ENCODE data around the gene HAVCR1. TPM values are rescaled to one million over a fixed set of nuclear protein-coding genes. Genes with fewer than 3 reads are reported as not detected.

Gene HAVCR1
- polyA plus RNA-seq, 1 donor (not counting 4 experiments of a cell fraction or from before 2014, with no cell fraction given): not detected

DNA sequence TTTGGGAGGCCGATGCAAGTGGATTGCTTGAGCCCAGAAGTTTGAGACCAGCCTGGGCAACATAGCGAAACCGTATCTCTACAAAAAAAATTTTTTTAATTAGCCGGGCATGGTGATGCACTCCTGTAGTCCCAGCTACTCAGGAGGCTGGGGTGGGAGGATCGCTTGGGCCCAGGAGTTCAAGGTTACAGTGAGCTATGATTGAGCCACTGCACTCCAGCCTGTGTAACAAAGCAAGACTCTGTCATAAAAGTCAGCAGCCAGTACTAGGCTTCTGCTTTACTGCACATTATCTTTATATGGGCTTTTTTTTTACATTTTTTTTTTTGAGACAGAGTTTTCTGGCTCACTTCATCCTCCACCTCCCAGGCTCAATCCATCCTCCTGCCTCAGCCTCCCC lies 9.4 kb upstream of the HAVCR1 start:
- DNase-seq (ENCODE audit: low read depth, low spot score) (no peak), FAIRE-seq (no peak)
- no peaks in the 10 kb centered on the region for H3K4me1 ChIP-seq (ENCODE audit: control insufficient read depth, extremely low read depth, insufficient read depth, low read length)
- no peaks in the 10 kb centered on the region for H3K79me2 ChIP-seq (ENCODE audit: control insufficient read depth, insufficient read depth, low read length)
- no peaks in the 10 kb centered on the region for H3K27me3 ChIP-seq (ENCODE audit: control insufficient read depth, extremely low read depth, insufficient read depth, low read length)
- no peak overlapping the region for H3K4me3 ChIP-seq (ENCODE audit: control insufficient read depth in 2 of 3, extremely low read depth in 1 of 3, insufficient read depth in 2 of 3, low read depth in 1 of 3, low read length in 3 of 3)
- peaks cover 2% of the 10 kb centered on the region for H3K9me3 ChIP-seq (ENCODE audit: control insufficient read depth, low read depth, low read length)
- no peak overlapping the region for H3K4me2 ChIP-seq (ENCODE audit: control insufficient read depth, extremely low read depth, insufficient read depth, low read depth, low read length)
- no peaks in the 10 kb centered on the region for H3K36me3 ChIP-seq (ENCODE audit: control insufficient read depth in 2 of 2, extremely low read depth in 1 of 2, insufficient read depth in 2 of 2, low read length in 2 of 2)
- H3K27ac ChIP-seq (ENCODE audit: control insufficient read depth, insufficient read depth, low read length): no peak overlapping the region
- dilution Hi-C loops (cut with MboI; ENCODE audit: extremely low pct_ligation_motif_present, low sequenced_read_pairs): no loop called here
- no peak overlapping the region for H2AFZ ChIP-seq (ENCODE audit: control insufficient read depth, low read length)
- no peak overlapping the region for H3K9ac ChIP-seq (ENCODE audit: control insufficient read depth, extremely low read depth, insufficient read depth, low read length)
- no peaks in the 10 kb centered on the region for H3K9me1 ChIP-seq (ENCODE audit: control insufficient read depth, extremely low read depth, insufficient read depth, low read length)
- H4K20me1 ChIP-seq (ENCODE audit: control insufficient read depth, extremely low read depth, insufficient read depth, low read length): no peaks in the 10 kb centered on the region
- TF ChIP-seq EZH2 (IDR thresholded peaks at IDR 0.05; ENCODE audit: low read length) (no peak), CTCF (optimal IDR thresholded peaks at IDR 0.05 in 1 of 3, IDR thresholded peaks at IDR 0.05 in 1 of 3, conservative IDR thresholded peaks at IDR 0.05 in 1 of 3; ENCODE audit: extremely low read depth in 1 of 3, insufficient read depth in 2 of 3, low read length in 3 of 3) (no peak)

DNA sequence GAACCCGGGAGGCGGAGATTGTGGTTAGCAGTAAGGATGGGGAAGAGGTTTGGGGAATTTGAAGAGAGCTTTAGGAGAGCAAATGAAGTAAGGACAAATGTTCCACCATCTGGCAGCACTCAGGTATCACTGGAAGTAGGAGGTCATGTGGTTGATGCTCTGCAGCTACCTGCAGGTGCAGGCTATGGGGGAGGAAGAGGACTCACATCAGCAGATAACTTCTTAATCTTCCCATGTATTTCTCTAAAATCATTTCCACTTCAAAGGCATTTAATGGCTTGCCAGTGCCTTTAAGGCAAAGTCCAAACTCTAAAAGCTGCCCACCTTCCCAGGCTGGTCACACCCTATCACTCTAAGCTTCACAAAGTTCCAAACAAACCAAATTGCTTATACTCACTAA lies 8.1 kb upstream of the HAVCR1 start:
- Histone ChIP-seq H4K20me1 (ENCODE audit: control insufficient read depth, extremely low read depth, insufficient read depth, low read length) (no peaks in the 10 kb centered on the region), H2AFZ (ENCODE audit: control insufficient read depth, low read length) (no peak overlapping the region), H3K36me3 (ENCODE audit: control insufficient read depth in 2 of 2, extremely low read depth in 1 of 2, insufficient read depth in 2 of 2, low read length in 2 of 2) (no peaks in the 10 kb centered on the region), H3K27ac (ENCODE audit: control insufficient read depth, insufficient read depth, low read length) (no peak overlapping the region), H3K4me1 (ENCODE audit: control insufficient read depth, extremely low read depth, insufficient read depth, low read length) (no peaks in the 10 kb centered on the region), H3K9me1 (ENCODE audit: control insufficient read depth, extremely low read depth, insufficient read depth, low read length) (no peaks in the 10 kb centered on the region), H3K4me3 (ENCODE audit: control insufficient read depth in 2 of 3, extremely low read depth in 1 of 3, insufficient read depth in 2 of 3, low read depth in 1 of 3, low read length in 3 of 3) (no peak overlapping the region), H3K9ac (ENCODE audit: control insufficient read depth, extremely low read depth, insufficient read depth, low read length) (no peak overlapping the region), H3K4me2 (ENCODE audit: control insufficient read depth, extremely low read depth, insufficient read depth, low read depth, low read length) (no peak overlapping the region), H3K9me3 (ENCODE audit: control insufficient read depth, low read depth, low read length) (peaks cover 2% of the 10 kb centered on the region), H3K79me2 (ENCODE audit: control insufficient read depth, insufficient read depth, low read length) (no peaks in the 10 kb centered on the region), H3K27me3 (ENCODE audit: control insufficient read depth, extremely low read depth, insufficient read depth, low read length) (no peaks in the 10 kb centered on the region)
- DNase-seq (ENCODE audit: low read depth, low spot score) (no peak), FAIRE-seq (no peak)
- no peak for TF ChIP-seq CTCF (optimal IDR thresholded peaks at IDR 0.05 in 1 of 3, IDR thresholded peaks at IDR 0.05 in 1 of 3, conservative IDR thresholded peaks at IDR 0.05 in 1 of 3; ENCODE audit: extremely low read depth in 1 of 3, insufficient read depth in 2 of 3, low read length in 3 of 3)
- TF ChIP-seq EZH2 (IDR thresholded peaks at IDR 0.05; ENCODE audit: low read length): no peak
- dilution Hi-C loops (cut with MboI; ENCODE audit: extremely low pct_ligation_motif_present, low sequenced_read_pairs): no loop called here
